Stimulated activated CD4-positive, alpha-beta T cell treated with anti-CD3 and anti-CD28 coated beads, Interleukin-4, amount 100 ng/mL, for 1 hour (primary cell): ENCODE results near the gene MYO3B.

ENCODE experiments used
- DNase-seq: peaks from one replicate; pipeline ENCODE4 v3.0.0-alpha.2; 2020

Gene MYO3B

DNA sequence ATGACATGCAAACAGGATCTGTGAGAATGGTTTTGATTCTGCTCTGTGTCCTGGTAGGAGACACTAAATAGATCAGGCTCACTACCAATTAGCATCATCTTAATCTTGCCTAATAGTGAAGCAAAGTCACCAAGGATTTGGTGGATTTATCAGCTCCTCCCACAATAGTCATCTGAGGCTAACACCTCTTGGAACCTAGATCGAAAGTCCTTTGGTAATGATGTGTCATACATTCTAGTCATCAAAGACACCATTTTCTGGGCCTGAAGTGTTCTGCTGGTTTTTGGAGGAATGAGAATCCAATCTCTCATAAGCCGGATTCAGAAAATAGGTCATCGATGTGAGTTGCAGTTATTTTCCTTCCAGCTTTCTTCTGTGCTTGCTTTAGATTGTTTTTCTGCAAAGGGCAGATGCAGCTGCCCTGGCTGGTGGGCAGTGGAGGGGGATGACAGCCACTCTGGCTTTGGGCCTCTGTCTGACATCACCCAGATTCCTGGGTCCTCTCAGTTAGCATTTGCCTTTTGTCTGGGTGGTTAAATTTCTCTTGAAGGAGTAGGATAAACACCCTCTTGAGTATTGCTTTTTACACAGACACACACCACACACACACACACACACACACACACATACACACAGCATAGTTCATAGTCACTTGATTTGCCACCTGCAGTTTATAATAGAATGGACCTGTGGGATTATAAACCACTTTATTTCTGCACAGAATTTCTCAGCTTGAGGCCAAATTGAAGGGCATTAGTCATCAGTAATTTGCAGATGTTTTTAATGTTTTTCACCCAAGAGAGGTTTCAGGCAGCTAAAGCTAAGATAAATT lies at the start of gene MYO3B:
MYO3B (plus strand) TSS at position 198 of the 832 bp plus-strand sequence; CDS start at position 339, 141 bp downstream.
- no peak for DNase-seq

DNA sequence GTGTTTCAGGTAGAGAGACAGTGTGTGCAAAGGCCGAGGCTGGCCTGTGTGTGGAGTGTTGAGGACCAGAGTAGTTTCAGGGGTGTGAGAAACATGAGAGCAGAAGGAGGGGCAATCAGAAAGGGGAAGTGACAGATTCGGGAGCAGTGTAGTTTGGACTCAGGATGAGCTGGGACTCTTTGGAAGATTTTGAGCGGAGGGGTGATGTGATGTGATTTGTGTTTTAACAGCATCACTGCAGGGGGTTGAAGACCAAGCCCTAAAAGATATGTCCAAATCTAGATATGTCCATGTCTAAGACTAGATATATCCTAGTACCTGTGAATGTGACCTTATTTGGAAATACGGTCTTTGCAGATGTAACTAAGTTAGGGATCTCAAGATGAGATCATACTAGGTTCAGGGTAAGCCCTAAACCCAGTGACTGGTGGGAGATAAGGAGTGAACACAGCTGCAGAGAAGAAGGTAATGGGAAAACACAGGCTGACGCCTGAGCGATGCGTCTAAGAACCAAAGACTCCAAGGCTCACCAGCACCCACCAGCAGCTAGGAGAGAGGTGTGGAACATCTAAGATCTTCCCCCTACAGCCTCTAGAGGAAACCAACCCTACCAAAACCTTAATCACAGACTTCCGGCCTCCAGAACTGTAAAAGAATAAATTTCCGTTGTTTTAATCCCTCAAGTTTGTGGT lies 38.5 kb upstream of the MYO3B start:
- DNase-seq, result no peak

GRCh38 chr2:170140561-170140960 lies 37.4 kb upstream of the MYO3B start:
- DNase-seq, result no peak

- no peak for DNase-seq
These were observed 36.1 kb upstream of the MYO3B start for GRCh38 chr2:170141865-170142264.

GRCh38 chr2:170142502-170142901 lies 35.4 kb upstream of the MYO3B start:
- DNase-seq, result no peak

GRCh38 chr2:170143045-170143717 lies 34.8 kb upstream of the MYO3B start:
- no peak for DNase-seq

- DNase-seq, result no peak
These were observed 33.2 kb upstream of the MYO3B start for GRCh38 chr2:170144761-170145160.

- DNase-seq, result no peak
These were observed 32.8 kb upstream of the MYO3B start for GRCh38 chr2:170145191-170145590.

DNA sequence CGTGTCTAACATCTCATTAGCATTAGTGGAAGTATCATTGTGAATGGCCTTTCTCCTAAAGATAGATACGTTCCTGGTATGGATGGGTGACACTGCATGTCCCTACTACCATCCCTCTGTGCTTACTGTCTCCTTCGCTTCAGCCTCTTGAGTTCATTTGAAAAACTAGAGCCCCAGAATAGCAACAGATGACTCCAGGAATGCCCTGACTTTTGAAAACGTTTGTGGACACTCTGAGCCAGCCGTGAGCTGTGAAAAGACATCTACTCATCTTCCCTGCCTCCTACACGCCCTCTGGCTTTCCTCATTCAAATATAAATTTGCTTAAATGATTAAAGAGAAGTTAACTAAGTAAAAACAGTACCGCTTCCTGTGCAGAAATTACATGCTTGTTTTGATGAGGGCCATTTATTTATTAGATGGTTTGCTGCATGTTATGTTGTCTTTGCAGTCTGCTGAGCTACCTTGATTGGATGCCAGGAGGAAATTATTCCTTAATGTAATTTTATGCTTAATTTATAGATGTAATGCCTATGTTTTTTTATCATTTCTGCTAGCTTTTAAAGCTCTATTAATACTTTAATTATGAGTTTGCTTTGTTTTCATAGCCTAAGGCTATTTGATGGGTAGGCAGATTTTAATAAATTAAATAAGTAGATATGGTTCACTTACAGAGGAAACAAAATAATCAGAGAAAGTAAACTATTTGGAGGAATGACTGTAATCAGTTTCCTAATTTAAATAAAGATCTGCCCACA lies 32.1 kb upstream of the MYO3B start:
- DNase-seq, result no peak

DNA sequence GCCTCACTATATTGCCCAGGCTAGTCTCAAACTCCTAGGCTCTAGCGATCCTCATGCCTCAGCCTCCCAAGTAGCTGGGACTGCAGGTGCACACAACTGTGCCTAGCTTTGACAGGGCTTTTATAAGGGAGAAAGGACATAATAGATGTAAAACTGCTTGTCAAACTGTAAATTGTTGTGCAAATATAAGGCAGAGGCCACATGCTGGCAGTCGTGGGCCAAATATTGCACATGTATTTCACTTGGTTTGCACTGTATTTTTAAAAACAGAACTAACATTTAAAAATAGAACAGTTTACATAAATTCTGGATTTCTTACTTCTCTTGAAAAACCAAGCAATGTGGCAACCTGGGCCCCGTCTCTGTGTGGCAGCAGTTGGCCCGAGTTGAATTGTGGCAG lies 31.2 kb upstream of the MYO3B start:
- no peak for DNase-seq

DNA sequence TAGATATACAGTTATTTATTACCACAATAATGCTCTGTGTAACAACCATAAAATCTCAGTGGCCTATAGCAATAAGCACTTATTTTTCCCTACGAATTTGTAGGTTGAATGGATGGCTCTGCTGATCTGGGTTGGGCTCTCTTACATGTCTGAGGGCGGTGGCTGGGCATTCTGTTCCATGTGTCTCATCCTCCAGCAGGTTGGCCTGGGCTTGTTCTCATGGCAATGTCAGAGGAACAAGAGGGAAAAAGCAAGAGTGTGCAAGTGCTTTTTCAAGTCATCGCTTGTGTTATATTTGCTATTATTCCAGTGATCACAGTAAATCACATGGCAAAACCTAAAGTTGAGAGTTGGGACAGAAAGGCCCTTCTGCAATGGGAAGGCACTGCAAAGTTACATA lies 30.4 kb upstream of the MYO3B start:
- no peak for DNase-seq

DNA sequence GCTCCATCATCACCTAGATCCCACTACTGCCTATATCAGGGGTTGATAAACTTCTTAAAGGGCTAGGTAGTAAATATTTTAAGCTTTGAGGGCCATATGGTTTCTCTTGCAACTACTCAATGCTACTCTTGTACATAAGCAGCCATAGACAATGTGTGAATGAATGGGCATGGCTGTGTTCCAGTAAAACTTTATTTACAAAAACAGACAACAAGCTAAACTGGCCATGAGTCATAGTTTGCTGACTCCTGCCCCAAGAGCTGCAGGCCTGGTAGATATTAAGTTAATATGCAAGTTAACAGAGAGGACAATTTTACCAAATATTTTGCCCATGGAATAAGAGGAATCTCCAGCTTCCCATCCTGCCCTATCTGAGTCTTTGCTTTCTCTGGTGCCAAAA lies 29.8 kb upstream of the MYO3B start:
- DNase-seq, result no peak

- no peak for DNase-seq
These were observed 25.5 kb upstream of the MYO3B start for GRCh38 chr2:170152421-170152820.

DNA sequence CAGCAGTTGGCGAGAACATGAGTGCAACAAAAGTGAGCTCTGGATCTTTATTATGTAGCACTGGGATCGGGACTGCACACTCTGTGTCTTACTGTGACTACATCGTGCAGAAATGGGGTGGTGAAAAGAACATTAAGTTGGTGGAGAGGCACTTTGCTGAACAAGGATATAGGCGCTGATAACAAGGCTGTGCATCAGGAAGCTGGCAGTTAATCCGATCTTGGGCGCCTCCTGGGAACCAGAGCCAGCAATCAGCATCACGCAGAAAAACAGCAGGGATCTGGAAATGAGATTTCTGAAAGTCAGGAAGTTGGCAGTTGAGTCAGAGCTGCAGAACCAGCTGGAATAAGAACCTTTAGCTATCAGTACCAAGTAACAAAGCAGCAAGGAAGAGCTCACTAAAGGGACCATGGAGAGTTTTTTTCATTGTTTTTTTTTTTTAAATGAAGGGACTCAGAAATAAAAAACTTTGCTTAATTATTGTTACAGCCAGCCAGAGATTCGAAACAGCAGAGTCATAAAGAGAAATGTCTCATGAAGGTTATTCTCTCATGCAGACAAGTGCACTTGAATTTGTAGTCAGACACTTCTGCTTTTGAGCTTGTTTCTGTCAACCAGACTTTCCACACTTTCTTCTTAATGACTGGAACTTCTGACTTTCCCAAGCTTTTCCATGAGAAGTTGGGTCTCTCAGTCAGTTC lies 22.8 kb upstream of the MYO3B start:
- no peak for DNase-seq

DNA sequence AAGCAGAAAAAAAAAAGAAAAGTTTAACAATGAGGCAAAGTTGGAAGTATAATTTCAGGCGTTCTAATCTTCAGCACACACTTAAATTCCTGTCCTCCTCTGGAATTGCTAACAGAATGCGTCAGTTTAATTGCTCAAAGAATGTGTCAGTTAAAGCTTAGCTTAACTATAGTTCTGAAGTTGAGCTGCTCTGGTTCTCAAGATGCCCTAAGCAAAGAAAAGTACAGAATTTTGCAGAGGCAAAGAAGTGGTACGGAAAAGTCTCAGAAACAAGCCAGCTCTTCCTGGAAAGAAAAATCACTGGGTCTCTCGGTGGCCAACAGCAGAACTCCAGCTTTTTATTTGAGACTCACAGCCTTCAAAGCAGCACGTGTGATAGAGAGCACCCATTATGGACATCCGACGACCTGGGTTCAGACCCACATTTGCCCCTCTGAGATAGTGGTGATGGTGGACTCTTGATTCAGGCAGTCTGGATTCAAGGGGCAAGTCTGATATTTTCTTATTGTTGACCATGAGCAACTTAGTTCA lies 22.2 kb upstream of the MYO3B start:
- DNase-seq, result no peak

GRCh38 chr2:170156592-170156991 lies 21.4 kb upstream of the MYO3B start:
- DNase-seq, result no peak

GRCh38 chr2:170157025-170157684 lies 20.8 kb upstream of the MYO3B start:
- DNase-seq, result no peak

- DNase-seq, result no peak
These were observed 18.9 kb upstream of the MYO3B start for GRCh38 chr2:170159060-170159459.

GRCh38 chr2:170161516-170162270 lies 16.3 kb upstream of the MYO3B start:
- DNase-seq, result no peak

DNA sequence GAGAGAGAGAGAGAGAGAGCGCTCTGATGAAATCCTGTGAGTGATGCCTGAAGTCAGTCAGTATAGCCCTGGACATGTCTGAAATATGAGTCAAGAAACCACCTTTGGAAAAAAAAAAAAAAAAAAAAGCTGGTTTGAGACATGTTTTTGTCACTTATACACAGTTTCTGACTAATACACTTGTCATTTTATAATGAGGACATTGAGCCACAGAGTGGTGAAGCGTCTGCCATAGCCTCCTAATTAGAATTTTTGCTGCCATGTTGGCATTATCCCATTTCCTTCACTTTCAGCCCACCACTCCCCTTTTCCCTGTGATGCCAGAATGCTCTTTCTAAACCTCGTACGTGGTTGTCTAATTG lies 15.7 kb upstream of the MYO3B start:
- DNase-seq, result no peak
